Astrocyte of the hippocampus (primary cell): ENCODE data around the gene MTRFR.
"Not testable (repeated sequence)": the region's sequence is repeated elsewhere in the genome, so short reads cannot be mapped to it uniquely, and the experiment has no call there.

Source experiments
- DNase-seq: peaks from one replicate; pipeline ENCODE4 v3.0.0; 2011; ENCODE audit warnings: low read depth, low spot score

Gene MTRFR

GRCh38 chr12:123248996-123249741, 15.9 kb downstream of the MTRFR start:
- not testable (repeated sequence) for DNase-seq

DNA sequence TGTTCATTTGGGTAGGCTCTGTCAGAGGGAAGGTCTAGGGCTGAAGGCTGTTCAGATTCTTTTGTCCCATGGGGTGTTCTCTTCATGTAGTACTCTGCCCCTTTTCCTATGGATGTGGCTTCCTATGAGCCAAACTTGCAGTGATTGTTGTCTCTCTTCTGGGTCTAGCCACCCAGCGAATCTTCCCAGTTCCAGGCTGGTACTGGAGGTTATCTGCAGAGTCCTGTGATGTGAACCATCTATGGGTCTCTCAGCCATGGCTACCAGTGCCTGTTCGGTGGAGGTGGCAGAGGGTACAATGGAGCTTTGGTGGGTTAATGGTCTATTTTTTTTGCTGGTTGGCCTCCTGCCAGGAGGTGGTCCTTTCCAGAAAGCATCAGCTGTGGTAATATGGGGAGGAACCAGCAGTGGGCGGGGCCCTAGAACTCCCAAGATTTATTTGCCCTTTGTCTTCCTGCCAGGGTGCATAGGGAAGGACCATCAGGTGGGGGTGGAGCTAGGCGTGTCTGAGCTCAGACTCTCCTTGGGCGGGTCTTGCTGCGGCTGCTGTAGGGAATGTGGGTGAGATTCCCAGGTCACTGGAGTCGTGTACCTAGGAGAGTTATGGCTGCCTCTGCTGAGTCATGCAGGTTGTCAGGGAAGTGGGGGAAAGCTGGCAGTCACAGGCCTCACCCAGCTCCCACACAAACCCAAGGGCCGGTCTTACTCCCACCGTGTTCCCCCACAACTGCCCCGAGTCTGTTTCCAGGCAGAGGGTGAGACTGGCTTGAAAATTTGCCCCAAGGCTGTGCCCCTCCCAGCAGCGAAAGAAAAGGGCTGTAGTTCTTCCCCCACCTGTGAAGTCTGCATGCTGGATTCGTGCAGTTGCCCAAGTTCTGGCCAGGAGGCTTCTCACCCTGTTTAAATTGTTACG, 17.5 kb downstream of the MTRFR start:
- no peak for DNase-seq

GRCh38 chr12:123251403-123252076, 18.3 kb downstream of the MTRFR start:
- no peak for DNase-seq

DNA sequence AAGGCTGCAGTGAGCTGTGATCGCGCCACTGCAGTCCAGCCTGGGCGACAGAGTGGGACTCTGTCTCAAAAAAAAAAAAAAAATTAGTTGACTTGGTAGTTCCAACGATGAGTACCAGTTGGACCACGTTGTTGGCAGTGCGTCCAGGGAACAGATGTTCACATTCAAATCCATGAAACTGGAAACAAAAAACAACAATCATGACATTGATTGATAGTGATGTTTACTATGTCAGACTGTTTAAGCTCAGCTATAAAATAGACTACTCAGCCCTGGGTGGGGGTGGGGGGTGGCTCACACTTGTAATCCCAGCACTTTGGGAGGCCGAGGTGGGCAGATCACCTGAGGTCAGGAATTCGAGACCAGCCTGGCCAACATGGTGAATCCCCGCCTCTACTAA, 19.1 kb downstream of the MTRFR start:
- not testable (repeated sequence) for DNase-seq

DNA sequence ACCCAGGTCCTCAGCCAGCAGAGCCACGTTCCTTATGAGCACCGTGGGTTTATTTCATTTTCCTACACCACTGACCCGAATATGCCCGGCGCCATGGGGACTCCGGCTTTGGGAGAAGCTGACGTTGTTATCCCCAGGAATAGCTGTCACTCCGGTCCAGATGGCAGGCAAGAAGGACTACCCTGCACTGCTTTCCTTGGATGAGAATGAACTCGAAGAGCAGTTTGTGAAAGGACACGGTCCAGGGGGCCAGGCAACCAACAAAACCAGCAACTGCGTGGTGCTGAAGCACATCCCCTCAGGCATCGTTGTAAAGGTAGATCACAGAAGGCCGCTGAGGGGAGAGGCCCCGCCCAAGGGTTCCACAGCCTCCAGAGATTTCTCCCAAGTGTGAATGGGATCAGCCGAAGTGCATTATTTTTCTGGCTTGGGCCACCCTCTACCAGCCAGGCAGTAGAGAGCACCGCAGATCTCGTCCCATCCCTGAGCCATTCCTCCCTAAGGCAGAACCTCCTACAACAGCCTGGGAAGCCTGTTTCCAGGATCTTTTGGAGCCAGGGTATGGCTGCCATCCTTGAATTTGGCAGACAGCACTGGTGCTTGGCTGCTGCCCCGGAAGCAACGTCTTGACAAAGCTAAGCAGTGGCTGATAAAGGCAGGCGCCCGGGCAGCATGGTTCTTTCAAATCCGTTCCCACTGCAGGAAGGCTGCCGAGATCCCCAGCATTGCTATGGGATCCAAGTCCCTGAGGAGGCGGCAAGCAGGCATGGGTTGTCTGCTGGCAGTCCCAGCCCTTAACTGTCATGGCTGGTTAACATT, 20.6 kb downstream of the MTRFR start:
- peak; percentile 59 for DNase-seq

- no peak for DNase-seq
Measured at GRCh38 chr12:123254853-123255446, 21.7 kb downstream of the MTRFR start.

GRCh38 chr12:123258593-123258992, 25.4 kb downstream of the MTRFR start:
- no peak for DNase-seq

DNA sequence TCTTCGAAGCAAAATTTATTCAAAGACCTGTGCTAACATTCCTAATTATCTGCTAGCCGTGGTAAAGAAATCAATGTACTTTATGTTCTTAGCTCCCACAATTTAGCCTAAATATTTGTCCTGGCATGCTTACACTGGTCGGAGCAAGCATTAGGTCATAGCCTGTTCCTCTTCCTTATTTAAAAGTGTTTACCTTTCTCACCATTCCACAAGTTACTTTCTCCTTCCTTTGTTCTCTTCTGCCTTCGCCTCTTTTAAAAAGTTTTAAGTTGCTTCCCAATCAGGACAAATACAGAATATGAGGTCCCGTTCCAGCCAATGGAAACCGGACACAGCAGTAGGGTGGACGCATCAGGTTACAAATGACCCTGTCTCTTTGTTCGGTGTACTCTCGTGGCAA, 26.8 kb downstream of the MTRFR start:
- no peak for DNase-seq

GRCh38 chr12:123261196-123261595, 28.0 kb downstream of the MTRFR start:
- no peak for DNase-seq

DNA sequence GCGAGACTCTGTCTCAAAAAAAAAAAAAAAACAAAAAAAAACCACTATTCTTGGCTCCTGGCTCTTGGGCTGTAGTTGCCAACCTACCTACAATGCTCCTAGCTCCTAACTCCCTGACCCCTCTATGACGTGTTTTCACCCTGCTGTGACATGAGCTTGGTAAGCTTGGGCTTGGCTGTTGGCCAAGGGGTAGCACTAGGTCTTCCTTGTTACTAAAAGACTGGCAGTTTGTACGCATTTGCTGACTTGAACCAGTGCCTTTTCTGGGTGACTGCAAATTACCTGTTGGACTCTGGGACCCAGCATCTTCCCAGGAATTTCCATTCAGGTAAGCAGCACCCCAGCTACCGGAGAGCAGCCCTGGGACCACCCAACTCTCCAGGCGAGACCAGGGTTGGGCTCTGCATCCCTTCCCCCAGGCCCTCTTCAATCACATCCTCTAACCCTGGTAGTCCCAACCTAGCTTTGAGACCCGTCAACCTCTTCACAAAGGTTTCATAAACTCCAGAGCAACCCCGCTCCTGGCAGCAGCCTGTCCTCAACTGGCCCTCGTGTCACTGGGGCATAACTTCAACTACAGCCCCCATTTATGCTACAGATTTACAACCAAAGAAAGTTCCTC, 30.1 kb downstream of the MTRFR start:
- no peak for DNase-seq

- no peak for DNase-seq
Measured at GRCh38 chr12:123264642-123265041, 31.4 kb downstream of the MTRFR start.

DNA sequence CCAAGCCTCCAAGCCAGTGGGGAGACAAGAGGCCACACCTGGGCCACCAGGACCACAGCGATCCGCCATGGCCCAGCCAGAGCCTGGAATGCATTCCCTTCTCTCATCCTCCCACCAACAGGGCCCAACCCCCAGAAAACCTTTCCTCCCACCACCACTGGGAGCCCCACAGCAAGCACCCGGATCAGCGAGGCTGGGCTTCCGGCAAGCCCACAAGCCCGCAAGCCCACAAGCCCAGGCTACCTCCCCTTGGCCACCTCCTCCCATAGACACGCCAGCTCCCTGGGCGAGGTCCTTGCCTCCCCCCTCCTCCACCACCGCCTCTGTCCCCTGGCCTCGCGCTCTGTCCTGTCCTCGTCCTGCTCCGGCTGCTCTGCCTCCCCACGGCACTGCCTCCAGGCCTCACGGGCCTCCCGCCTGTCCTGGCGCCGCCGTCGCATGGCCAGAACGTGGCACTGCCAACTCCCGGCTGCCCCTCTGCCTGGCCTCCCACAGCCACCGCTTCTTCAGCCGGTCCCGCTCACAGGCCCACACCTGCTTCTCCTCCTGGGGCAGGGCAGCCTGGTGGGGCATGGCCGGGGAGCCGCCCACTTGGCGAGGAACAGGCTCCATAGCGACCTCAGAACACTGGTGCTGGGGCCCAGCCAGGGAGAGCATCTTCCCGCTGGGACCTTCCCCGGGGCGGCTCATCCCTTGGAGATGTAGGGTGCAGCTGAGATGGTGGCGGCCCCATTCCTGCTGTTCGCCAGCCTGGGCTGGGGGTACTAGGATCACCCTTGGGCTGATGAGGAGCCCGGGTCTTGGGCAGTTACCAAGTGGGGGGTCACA, 32.8 kb downstream of the MTRFR start:
- DNase-seq = no peak

DNA sequence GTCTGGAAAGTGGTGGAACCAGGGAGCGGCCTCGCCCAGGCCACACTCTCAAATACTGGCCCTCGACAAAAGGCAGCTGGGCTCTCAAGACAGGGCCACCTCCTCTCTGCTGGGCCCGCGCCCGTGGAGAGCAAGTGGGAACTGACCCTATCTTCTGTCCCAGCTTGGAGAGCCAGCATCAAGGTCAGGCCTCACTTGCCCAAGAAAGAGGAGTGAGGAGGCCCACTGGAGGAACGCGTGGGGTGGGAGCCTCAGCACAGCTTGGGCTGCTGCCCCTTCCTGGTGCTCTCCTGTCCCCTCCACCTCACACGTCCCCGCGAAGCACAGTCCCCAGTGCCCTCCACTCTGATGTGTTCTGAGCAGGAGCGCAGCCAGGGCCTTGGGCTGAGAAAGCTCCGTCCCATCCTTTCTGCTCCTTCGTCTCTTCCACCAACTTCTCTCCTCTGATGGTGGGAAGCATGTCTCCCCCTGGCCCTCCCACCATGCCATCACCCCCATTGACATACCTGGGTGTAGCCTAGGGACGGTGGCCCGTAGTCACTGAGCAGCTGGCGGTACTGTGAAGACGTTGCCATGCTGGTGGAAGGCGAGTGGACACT, 33.5 kb downstream of the MTRFR start:
- no peak for DNase-seq

DNA sequence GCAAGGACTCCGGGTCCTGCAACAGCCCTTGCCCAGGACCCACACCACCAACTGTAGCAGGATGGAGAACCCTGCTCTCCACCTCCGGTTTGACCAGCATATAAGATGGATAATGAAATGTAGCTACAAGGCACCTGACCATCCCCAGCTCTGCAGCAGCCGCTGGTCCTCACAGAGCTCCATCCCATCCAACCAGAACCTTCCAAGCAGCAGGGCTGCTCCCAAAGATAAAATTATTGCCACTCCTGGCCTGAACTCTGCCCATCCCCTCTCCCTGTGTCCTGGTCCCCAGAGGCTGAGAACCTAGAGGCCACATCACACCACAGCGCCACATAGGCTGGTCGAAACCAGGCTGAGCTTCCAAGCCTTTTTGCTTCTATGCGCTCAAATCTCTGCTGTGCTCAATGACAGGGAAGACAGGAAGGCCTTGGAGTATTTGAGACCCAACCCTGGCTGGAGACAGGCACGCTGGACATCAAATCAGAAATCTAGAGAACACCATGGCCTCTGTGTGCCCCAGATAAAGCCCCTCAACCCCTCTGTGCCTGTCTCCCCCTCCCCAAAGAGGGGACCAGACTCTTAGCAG, 34.2 kb downstream of the MTRFR start:
- DNase-seq = no peak

DNA sequence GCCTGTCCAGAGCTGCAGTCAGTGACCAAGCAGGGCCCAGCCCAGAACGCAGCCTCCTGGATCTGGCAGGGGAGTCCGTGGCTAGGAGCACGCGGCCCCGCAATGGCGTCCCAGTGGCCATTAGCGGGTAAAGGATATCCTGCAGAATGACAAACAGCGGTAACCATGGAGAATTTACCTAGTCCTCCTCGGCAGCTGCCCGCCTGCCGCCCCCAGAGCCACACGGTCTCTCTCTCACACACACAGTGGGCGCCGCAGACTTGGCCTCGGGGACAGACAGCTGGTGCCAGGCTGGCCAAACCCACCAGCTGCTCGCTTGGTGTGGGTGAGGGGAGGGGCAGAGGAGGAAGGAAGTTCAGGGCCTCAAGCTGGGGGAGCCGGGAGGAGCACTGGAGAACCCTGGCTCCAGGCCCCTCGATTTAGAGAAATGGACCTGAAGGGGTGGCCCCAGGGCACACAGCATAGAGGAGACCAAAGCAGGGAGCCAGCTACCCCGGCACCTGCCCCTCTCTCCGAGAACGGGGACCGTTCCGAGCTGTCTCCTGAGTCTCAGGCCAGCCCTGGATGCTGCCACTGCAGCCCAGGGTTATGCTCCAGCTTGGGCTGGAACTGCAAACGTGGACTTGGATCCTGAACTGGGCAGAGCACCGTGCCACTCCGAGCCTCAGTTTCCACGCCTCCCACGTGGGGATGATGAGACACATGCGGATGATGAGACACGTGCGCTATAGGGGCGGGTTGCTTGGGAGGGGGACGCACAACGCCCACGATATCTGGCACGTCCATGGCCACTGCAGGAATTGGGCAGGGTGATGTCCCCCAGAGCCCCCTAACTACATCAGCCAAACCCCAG, 35.0 kb downstream of the MTRFR start:
- DNase-seq = peak; percentile 66

DNA sequence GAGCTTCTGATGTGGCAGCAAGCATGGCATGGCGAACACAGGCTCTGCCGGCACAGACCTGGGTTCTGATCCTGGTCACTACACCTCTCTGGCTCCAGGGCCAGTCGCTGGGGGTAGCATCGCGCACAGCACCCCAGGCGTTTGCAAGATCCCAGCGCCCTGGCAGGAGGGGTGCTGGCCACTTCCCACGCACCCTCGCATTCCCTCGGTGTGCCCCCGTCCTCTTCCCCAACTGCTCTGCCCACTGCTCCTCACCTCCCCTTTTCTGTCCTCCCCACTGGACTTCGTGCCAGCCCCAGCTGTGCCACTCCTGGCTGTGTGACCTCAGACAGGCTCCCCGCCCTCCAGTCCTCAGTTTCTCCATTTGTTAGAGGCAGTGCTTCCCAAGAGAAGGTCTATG, 35.6 kb downstream of the MTRFR start:
- peak; percentile 34 for DNase-seq

DNA sequence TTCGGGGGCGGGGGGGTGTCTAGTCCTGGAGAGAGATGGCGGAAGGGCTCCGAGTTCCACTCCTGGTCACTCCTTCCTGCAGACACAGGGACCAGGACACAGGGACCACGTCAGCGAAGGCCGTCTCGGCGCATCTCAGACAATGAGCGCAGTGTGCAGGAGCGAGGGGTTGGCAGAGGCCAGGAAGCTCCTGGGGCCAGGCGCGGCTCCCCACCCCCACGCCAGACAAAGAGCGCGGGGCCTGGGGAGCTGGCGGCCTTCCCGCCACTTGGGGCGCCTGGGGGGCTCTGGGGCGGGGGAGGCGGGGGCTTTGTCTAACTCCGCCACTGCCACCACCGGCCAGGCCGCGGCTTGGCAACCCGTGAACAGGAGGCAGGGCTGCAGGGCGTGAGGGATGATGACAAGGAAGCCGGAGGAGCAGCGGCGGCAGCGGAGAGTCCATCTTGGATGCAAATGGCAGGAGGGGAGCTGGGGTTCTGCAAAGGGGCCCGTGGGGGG, 36.2 kb downstream of the MTRFR start:
- peak; percentile 92 for DNase-seq

DNA sequence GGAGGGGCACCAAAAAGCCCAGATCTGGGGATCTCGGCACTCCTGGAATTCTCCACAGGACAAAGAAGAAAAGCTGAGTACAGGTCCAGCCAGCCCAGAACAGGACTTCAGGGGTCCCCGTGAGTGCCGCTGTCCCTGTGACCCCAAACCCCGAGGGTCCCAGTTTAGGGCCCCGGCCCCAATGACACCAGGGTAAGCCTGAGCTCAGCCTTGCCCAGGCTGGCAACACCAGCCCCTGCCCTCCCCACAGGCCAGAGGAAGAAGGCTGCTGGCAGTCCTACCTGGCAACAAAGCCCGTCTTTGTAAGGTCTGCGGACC, 36.6 kb downstream of the MTRFR start:
- no peak for DNase-seq
